WI38 (cell line): ENCODE results near the gene PDXK.

Experiments used
- H3K4me3 ChIP-seq: 2 replicates; pipeline ENCODE4 v1.5.1; 2011; ENCODE audit warnings: low read depth, mild to moderate bottlenecking, control low read depth, low read length
- TF ChIP-seq, protein P1 (sequence below): IDR thresholded peaks from 2 replicates; pipeline ENCODE4 v1.5.1; 2012; ENCODE audit warnings: low read depth, mild to moderate bottlenecking, control low read depth, low read length

The PDXK gene

DNA sequence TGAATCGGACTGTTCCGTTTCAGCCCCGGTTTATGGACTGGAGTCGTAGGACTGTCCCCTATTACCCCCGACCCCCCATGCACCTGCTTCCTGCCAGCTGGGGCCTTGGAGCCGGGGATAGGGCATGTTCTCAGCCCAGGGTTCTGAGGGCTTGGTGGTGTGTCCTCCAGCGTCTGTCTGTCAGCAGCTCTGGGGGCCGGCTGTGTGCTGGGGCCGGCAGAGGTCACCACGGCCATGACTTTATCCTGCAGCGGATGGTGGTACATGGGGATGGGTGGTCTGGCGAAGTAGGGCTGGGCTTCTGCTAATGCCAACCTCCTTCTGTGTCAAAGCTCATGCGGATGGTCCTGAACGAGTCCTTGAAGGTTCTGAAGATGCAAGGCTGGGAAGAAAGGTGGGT is 75.9 kb downstream of the PDXK start:
- H3K4me3 ChIP-seq, result no peak overlapping the region
- TF ChIP-seq, protein P1, sequence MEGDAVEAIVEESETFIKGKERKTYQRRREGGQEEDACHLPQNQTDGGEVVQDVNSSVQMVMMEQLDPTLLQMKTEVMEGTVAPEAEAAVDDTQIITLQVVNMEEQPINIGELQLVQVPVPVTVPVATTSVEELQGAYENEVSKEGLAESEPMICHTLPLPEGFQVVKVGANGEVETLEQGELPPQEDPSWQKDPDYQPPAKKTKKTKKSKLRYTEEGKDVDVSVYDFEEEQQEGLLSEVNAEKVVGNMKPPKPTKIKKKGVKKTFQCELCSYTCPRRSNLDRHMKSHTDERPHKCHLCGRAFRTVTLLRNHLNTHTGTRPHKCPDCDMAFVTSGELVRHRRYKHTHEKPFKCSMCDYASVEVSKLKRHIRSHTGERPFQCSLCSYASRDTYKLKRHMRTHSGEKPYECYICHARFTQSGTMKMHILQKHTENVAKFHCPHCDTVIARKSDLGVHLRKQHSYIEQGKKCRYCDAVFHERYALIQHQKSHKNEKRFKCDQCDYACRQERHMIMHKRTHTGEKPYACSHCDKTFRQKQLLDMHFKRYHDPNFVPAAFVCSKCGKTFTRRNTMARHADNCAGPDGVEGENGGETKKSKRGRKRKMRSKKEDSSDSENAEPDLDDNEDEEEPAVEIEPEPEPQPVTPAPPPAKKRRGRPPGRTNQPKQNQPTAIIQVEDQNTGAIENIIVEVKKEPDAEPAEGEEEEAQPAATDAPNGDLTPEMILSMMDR, result no peak

DNA sequence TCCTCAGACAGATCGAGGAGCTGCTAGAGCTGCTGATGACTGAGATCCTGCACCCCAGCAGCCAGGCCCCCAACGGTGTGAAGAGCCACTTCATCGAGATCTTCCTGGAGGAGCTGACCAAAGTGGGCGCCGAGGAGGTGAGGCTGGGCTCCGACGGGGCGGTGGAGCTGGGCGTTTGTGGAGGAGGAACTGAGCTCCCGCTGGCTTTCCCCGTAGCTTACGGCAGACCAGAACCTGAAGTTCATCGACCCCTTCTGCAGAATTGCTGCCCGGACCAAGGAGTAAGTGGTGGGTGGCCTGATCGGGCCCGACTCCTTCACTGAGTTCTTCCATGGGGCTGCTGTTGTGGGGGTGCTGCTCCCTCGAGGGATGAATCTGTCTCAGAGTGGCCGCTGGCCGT is 78.5 kb downstream of the PDXK start:
- no peak overlapping the region for H3K4me3 ChIP-seq
- TF ChIP-seq, protein P1, result no peak

DNA sequence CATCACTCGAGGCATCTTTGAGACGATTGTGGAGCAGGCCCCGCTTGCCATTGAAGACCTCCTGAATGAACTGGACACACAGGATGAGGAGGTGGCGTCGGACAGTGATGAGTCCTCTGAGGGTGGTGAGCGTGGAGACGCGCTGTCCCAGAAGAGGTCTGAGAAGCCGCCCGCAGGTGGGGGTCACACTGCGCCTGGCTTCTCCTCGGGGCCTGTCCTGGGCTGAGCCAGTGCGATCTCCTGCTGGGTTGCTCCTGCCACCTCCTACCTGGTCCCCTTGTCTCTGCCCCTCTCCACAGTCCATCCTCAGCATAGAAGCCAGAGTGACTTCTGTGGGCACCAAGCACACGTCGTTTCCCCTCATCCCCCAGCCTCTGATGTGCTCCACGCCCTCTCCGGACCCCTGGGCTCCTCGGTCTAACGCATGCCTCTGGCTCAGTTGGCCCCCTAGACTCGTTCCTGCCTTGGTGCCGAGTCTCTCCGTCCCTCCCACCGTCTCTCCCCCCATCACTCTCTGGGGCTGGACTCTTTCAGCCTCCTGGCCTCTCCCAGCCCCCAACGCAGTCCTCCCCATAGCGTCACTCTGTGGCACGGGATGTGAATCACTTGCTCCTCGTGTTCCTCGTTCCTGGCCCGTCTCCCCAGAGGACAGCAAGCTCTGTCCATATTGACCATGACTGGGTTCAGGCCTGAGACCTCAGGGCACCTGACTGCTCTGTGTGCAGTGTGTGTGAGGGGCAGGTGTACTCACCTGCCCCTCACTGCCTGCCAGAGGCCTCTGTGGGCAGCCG is 79.2 kb downstream of the PDXK start:
- TF ChIP-seq, protein P1, result no peak
- no peak overlapping the region for H3K4me3 ChIP-seq

DNA sequence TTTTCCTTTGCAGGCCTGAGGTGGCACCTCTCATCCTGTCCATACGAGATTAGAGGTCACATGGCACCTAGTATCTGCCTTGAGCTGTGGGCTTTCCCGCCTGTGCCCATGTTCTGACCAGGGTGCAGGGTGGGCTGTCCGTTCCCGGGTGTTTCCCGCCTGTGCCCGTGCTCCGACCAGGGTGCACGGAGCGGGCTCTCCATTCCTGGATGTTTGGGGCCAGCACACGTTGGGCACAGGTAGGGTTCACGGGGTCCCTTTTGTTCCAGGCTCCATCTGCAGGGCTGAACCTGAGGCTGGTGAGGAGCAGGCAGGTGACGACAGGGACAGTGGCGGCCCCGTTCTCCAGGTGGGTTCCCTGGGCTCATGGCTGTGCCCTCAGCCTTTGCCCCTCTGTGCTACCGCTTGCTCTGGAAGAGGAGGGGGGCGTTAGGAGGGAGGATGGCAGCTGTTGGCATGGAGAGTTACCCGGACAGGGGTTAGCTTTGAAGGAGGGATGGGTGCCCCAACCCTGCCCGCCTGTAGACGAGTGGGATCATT is 80.4 kb downstream of the PDXK start:
- TF ChIP-seq, protein P1, result no peak
- H3K4me3 ChIP-seq, result no peak overlapping the region

DNA sequence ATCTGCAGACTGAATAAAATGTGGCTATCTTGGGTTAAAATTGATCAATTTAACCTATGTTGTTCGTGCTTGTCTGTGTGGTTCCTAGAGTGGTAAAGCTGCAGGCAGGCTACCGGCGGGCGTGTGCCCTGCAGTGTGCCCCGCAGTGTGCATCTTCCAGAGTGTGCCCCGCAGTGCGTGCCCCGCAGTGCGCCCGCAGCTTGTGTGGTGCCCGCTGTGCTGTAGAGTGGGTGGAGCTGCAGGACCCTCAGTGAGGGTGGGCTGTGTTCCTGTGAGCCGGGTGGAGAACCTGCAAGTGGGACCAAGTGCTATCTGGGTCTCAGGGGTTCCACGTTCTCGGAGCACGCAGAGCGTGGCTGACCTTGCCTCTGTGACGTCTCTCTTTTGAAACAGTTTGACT is 81.2 kb downstream of the PDXK start:
- H3K4me3 ChIP-seq, result no peak overlapping the region
- TF ChIP-seq, protein P1, result no peak

DNA sequence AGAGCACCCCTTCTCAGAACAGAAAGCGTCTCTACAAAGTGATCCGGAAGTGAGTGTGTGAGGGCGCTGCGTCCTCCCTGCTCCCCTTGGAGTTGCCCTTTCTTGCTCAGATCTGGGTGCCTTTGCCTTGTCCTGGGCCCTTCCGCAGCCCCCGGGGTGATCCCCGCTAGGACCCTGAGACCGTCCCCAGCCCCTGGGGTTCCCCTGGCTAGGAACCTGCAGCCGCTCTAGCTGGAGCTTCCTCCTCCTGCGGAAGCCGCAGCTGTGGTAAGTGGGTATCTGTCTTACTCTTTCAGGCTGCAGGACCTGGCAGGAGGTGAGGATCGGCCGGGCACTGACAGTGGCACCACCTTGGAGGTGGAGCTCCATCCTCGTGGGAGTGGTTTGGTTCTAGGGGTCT is 81.6 kb downstream of the PDXK start:
- H3K4me3 ChIP-seq, result no peak overlapping the region
- TF ChIP-seq, protein P1, result no peak

DNA sequence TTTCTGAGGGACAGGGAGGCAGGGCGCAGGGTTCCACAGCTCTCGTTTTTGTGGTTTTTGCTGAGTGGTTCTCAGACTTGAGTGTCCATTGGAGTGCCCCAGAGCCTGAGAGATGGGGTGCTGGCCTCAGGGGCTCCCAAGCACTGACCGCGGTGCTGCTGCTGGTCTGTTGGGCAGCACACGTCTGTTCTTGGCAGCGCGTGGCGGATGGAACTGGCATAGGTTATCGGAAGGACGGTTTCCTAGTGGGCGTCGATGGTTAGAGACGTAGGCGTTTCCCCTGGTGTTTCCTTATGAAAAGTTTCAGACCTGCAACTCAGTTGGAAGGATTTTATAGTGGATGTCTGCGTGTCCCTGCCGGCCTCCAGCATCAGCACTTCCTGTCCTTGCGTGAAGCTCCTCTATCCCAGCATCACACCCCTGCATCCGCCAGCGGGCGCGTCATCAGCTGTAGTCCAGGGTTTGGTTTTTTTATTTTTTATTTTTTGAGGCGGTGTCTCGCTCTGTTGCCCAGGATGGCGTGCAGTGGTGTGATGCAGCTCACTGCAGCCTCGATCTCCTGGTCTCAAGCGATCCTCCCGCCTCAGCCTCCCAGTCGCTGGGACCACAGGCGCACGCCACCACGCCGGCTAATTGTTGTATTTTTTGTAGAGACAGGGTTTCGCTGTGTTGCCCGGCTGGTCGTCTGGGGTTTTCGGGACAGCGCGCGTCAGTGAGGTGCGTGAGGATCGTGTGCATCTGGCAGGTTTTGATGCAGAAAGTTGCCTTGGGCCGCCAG is 82.3 kb downstream of the PDXK start:
- TF ChIP-seq, protein P1, result no peak
- H3K4me3 ChIP-seq, result no peak overlapping the region
